Pancreas (tissue), 10 donors: ENCODE data around the gene CHCHD5. TPM values are rescaled to one million over a fixed set of nuclear protein-coding genes. Genes with fewer than 3 reads are reported as not detected.

Experiments used
- ATAC-seq, 4 donors: fragments of 200-7000 bp; cut with Tn5 transposase; one replicate each; pipeline versions ENCODE4 v1.8.0 to v1.9.1; 2020; ENCODE audit warnings: mild to moderate bottlenecking in 4 of 4, moderate library complexity in 4 of 4
- DNase-seq, 6 donors: peaks; one replicate each; pipeline ENCODE4 v3.0.0-alpha.2; 2020
- FAIRE-seq: peaks from 2 replicates; lab custom pipeline; 2012; peaks lifted over from hg19 to GRCh38; lab: Jason Lieb, UNC
- H3K27ac ChIP-seq, 4 donors: fragments of 200-600 bp; sonication (generic); 1 replicate in 3 of 4; 2 replicates in 1 of 4; pipeline versions ENCODE4 v1.5.0 to v1.8.0; 2020
- H3K27me3 ChIP-seq, 4 donors: fragments of 200-600 bp; one replicate each; pipeline ENCODE4 v1.8.0; 2021
- H3K36me3 ChIP-seq, 3 donors: fragments of 200-600 bp; sonication (generic) in 1 of 3; one replicate each; pipeline versions ENCODE4 v1.5.0 to v1.8.0; 2020 to 2021
- H3K4me1 ChIP-seq, 3 donors: fragments of 200-600 bp; one replicate each; pipeline ENCODE4 v1.8.0; 2021
- H3K4me3 ChIP-seq, 4 donors: fragments of 200-600 bp; sonication (generic) in 2 of 4; one replicate each; pipeline versions ENCODE4 v1.5.0 to v1.8.0; 2020 to 2021
- H3K9me3 ChIP-seq, 4 donors: fragments of 200-600 bp; one replicate each; pipeline ENCODE4 v1.8.0; 2021
- WGBS, 2 donors: extraction: QIAGEN DNeasy Blood & Tissue Kit; methylation state at CpG; one replicate each; pipeline ENCODE4 v1.1.7; 2013; 5-methylcytosine and 5-hydroxymethylcytosine counted together
- intact Hi-C, 3 donors: fragments of 100-400 bp; cut with DNase I; formaldehyde crosslinking; loops; one replicate each; pipeline versions ENCODE4 v1.11.1 to v1.14.2; 2022
- polyA plus RNA-seq, 2 donors: library from polyadenylated mRNA; stranded (reverse); fragments of 200-250 nt; gene quantifications; one replicate each; pipeline ENCODE4 v1.2.3, GENCODE V29; 2013
- total RNA-seq, 6 donors: library from RNA; stranded (reverse); fragmentation: NEBNext Ultra II Directional in 4 of 6; extraction: Animal tissue kit (Norgen Biotek cat#: 25700) in 4 of 6; gene quantifications; one replicate each; pipeline versions ENCODE4 v1.2.1 to v1.2.4, GENCODE V29; 2021 to 2023
- TF ChIP-seq, protein P1 (sequence below), 4 donors: fragments of 200-600 bp; sonication (generic) in 3 of 4; IDR thresholded peaks; one replicate each; pipeline versions ENCODE4 v1.5.0 to v1.8.0; 2021; ENCODE audit warnings: antibody characterized with exemption in 4 of 4
- donor health status: healthy with polysubstance abuse.
- donor health status: DM: no; HTN: no; CAD: no; lungs with moderate emphysema.
- donor health status: DM: no; HTN: no; CAD: no.
- donor health status: control.
- donor health status: control.
- donor health status: Bipolar disorder and iron deficiency.
- donor health status: DM: yes; HTN: yes; CAD: no.
- donor health status: DM: no; HTN: no; CAD: no.
- donor health status: DM: no; HTN: no; CAD: no.
- donor health status: DM: yes; HTN: yes; CAD: no.

Gene CHCHD5
- total and polyA plus RNA-seq, 8 donors = 17.2 to 36.4 (median 27.3) TPM

DNA sequence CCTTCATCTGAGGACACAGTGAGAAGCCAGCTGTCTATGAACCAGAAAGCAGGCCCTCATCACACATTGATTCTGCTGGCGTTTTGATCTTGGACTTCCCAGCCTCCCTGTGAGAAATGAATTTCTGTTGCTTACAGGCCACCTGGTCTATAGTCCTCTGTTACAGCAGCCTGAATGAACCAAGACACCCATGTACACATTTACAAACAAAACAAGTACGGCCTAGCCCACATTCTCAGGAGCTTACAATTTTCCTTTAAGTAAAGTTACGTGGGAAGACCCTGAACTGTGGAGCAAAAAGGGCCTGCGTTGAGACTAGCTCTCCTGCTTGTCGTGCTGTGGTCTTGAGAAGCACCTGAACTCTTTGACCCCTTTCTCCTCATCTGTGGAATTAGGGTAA lies 49.3 kb downstream of the CHCHD5 start:
- Histone ChIP-seq H3K9me3 (no peaks in the 10 kb centered on the region), H3K27ac (no peak overlapping the region), H3K4me1 (no peaks in the 10 kb centered on the region), H3K4me3 (no peak overlapping the region), H3K36me3 (no peaks in the 10 kb centered on the region), H3K27me3 (no peaks in the 10 kb centered on the region)
- DNase-seq (no peak), ATAC-seq (no peak), FAIRE-seq (no peak)
- TF ChIP-seq, protein P1, sequence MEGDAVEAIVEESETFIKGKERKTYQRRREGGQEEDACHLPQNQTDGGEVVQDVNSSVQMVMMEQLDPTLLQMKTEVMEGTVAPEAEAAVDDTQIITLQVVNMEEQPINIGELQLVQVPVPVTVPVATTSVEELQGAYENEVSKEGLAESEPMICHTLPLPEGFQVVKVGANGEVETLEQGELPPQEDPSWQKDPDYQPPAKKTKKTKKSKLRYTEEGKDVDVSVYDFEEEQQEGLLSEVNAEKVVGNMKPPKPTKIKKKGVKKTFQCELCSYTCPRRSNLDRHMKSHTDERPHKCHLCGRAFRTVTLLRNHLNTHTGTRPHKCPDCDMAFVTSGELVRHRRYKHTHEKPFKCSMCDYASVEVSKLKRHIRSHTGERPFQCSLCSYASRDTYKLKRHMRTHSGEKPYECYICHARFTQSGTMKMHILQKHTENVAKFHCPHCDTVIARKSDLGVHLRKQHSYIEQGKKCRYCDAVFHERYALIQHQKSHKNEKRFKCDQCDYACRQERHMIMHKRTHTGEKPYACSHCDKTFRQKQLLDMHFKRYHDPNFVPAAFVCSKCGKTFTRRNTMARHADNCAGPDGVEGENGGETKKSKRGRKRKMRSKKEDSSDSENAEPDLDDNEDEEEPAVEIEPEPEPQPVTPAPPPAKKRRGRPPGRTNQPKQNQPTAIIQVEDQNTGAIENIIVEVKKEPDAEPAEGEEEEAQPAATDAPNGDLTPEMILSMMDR (IDR thresholded peaks at IDR 0.05) = no peak
- intact Hi-C loops = no loop called here
- 86 to 90% methylated on average over 5 of the region's 5 CpGs for WGBS, 2 donors

DNA sequence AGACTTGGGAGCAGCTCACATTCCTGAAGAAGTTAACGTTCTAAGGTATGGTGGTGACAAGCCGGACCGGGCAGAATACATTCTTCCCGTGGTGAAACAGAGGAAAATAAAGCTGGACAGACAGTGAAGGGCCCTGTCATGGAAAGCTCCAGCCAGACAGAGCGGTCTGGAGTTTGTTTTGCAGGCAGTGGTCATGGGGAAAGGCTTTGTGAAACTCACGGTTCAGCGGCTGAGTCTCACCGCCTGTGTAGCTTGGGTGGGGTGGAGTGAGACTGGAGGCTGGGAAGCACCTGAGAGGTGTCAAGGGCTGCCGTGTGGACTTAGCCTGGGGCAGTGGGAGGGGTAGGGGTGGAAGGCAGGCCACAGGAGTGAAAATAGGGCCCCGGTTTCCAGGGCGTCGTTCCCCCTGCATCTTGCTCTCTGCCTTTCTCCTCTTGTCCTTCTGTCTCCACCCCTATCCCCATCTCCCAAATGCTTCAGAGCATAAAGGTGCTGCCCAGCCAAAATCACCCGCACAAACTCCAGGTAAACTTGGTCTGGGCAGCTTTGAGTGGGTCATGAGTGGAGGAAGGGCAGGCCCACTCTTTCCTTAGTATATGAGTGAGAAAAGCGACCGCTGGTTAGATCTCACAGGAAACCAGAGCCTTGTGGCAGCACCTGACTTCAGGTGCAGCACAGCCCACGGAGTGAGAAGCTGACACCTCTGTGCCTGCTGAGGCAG lies 49.9 kb downstream of the CHCHD5 start:
- Histone ChIP-seq H3K4me1 (no peaks in the 10 kb centered on the region), H3K36me3 (no peaks in the 10 kb centered on the region), H3K27me3 (no peaks in the 10 kb centered on the region), H3K9me3 (no peaks in the 10 kb centered on the region), H3K4me3 (no peak overlapping the region), H3K27ac (no peak overlapping the region)
- 83 to 85% methylated on average over 16 of the region's 16 CpGs for WGBS, 2 donors
- ATAC-seq (no peak), FAIRE-seq (no peak), DNase-seq (peak in 1 of 6 donors; percentile 33)
- TF ChIP-seq, protein P1 (IDR thresholded peaks at IDR 0.05) = no peak
- intact Hi-C loops = no loop called here

DNA sequence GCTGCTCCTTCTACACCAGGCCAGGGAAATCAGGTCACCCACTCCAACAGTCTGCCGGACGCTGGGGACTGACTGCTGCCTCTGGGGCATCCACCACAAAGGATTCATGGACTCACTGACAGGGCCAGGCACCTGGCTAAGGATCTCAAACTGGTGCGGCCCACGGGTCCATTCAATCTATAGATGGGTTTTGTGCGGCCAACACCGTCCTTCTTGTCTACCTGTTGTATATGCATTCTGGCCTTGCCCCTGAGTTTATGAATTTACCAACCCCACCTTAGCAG lies 50.4 kb downstream of the CHCHD5 start:
- Histone ChIP-seq H3K27me3 (no peaks in the 10 kb centered on the region), H3K4me3 (no peak overlapping the region), H3K4me1 (no peaks in the 10 kb centered on the region), H3K27ac (no peak overlapping the region), H3K9me3 (no peaks in the 10 kb centered on the region), H3K36me3 (no peaks in the 10 kb centered on the region)
- intact Hi-C loops = no loop called here
- no peak for FAIRE-seq
- ATAC-seq = no peak
- peak in 1 of 6 donors; percentile 31 for DNase-seq
- 88 to 95% methylated on average over 6 of the region's 6 CpGs for WGBS, 2 donors
- TF ChIP-seq, protein P1 (IDR thresholded peaks at IDR 0.05) = no peak

DNA sequence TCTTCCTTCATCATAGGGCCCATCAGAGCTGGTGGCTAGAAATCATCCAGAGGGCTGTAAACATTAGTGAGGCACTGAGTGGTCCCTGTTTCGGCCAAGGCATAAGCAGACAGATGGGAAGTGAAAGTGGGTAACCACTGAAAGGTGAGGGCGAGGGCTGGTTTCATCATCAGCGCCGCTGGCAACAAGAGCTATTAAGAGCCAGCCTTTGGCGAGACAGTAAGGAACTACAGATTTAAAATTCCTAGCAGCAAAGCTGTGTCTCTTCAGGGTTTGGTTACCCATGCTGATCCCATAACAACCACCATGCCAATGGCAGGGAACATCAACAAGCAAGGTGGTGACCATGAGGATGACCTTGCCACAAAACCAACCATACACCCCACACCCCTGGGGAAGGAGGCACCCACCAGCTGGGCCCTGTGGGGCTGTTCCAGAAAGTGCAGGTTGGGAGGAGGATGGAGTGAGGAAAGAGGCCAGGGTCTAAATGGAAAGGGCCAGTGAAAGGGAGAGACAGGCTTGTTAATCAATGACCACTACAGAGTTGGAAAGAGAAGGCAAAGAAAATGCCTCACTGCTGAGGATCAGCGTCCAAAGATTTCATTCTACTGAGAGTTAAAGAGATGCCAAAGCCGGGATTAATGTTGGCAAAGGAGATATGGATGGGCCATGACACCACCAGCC lies 52.3 kb downstream of the CHCHD5 start:
- intact Hi-C loops = no loop called here
- Histone ChIP-seq H3K4me3 (no peak overlapping the region), H3K27me3 (no peaks in the 10 kb centered on the region), H3K36me3 (no peaks in the 10 kb centered on the region), H3K9me3 (no peaks in the 10 kb centered on the region), H3K4me1 (no peaks in the 10 kb centered on the region), H3K27ac (no peak overlapping the region)
- 71 to 73% methylated on average over 7 of the region's 7 CpGs for WGBS, 2 donors
- no peak for ATAC-seq
- no peak for FAIRE-seq
- no peak for DNase-seq
- TF ChIP-seq, protein P1 (IDR thresholded peaks at IDR 0.05) = no peak

DNA sequence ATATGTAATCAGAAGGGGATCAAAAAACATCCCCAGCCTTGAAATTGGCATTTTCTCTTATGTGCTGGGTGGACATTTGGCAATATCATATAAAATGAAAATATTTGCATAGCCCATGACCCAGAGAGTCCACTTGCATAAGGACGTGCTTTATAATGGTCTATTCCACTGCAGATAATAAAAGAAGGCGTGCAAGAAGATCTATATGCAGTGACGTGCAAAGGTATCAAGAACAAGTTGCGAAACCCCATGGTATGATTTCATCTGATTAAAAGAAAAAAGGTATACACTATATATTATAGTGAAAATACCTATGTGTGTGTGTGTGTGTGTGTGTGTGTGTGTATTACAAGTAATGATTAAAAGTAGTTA lies 52.9 kb downstream of the CHCHD5 start:
- Histone ChIP-seq H3K27me3 (no peaks in the 10 kb centered on the region), H3K27ac (no peak overlapping the region), H3K4me1 (no peaks in the 10 kb centered on the region), H3K36me3 (no peaks in the 10 kb centered on the region), H3K9me3 (no peaks in the 10 kb centered on the region), H3K4me3 (no peak overlapping the region)
- TF ChIP-seq, protein P1 (IDR thresholded peaks at IDR 0.05) = no peak
- intact Hi-C loops = no loop called here
- DNase-seq (no peak), ATAC-seq (no peak), FAIRE-seq (no peak)
- 83 to 89% methylated on average over 4 of the region's 4 CpGs for WGBS, 2 donors
